Ectodermal cell (in vitro differentiated cells): ENCODE measurements around the gene TSHZ3.

Experiments used
- H3K27ac ChIP-seq: 2 replicates; pipeline ENCODE4 v1.7.0; 2013; ENCODE audit warnings: mild to moderate bottlenecking, low read depth, low read length; ENCODE audit not compliant: insufficient read depth, poor library complexity, severe bottlenecking
- H3K27me3 ChIP-seq: 2 replicates; pipeline ENCODE4 v1.7.0; 2013; ENCODE audit warnings: mild to moderate bottlenecking, low read length; ENCODE audit not compliant: insufficient read depth, control insufficient read depth, poor library complexity, severe bottlenecking
- H3K36me3 ChIP-seq: one replicate; pipeline ENCODE4 v1.7.0; 2013; ENCODE audit warnings: low read length; ENCODE audit not compliant: control insufficient read depth, insufficient read depth
- H3K4me1 ChIP-seq: one replicate; pipeline ENCODE4 v1.7.0; 2013; ENCODE audit warnings: low read length; ENCODE audit not compliant: control insufficient read depth, insufficient read depth
- H3K4me3 ChIP-seq: 2 replicates; pipeline ENCODE4 v1.7.0; 2013; ENCODE audit warnings: low read depth, low read length, control low read depth; ENCODE audit not compliant: insufficient read depth
- H3K9me3 ChIP-seq: 2 replicates; pipeline ENCODE4 v1.7.0; 2013; ENCODE audit warnings: mild to moderate bottlenecking, low read length, moderate library complexity; ENCODE audit not compliant: control insufficient read depth
- WGBS, 2 experiments: methylation state at CpG; one replicate each; pipeline ENCODE4 v1.1.7; 2013; ENCODE audit warnings: missing lambda C conversion rate in 2 of 2; 5-methylcytosine and 5-hydroxymethylcytosine counted together

The TSHZ3 gene

DNA sequence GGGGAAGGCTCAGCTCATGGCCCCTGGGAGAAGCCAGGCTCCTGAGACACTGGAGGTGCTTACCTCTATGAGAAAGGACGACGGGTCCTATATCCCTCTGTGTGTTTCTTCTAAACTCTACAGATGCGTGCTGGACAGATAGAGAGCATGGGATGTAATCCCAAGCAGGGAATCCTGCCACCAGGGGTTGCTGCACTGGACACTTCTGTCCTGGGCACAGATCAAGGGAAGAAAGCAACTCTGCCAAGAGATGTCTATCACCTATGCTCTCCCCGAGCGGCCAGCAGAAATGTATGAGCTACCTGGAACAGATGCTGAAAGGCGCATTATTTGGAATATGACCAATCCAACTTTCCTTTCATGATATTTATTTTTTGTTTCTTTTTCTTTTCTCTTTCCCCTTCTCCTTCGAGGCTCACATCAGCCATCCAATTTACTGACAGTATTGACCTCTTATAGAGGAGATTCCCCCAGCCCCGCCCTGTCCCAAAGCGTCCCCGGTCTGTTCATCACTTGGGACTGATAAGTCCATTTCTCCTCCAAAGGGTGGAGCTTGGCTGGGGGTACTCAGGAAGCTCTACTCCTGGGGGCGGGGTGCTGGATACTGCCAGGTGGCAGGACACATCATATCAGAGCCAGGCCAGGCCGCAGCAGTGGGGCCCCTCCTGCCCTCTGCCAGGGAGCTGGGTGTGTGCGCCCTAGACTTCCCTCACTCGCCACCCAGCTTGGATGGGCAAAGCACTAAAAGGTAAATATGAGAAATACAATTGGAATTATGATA lies 34.2 kb downstream of the TSHZ3 start:
- Histone ChIP-seq H3K27me3 (no peaks in the 10 kb centered on the region), H3K27ac (no peak overlapping the region), H3K9me3 (no peaks in the 10 kb centered on the region), H3K4me3 (no peak overlapping the region), H3K4me1 (peaks cover 43% of the 10 kb centered on the region), H3K36me3 (no peaks in the 10 kb centered on the region)
- WGBS, 2 experiments, result 87% methylated on average over 14 of the region's 14 CpGs

DNA sequence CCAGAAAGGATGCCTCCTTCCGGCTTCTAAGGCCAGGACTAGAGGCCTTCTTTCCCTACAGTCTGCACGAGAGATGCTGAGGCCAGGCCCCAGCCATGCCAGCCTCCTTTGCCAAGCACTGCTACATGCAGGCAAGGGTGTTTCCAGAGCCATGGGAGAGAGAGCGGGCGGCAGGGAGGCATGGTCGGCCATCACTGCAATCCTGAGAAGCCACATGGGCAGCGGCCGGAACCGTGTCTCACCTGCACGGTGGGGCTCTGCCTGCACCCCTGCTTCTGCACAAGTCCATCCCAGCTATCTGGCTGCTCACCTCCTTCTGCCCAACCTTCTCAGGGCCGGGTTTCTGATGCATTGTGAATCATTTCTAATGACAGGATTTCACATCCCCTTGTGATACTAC lies 35.1 kb downstream of the TSHZ3 start:
- Histone ChIP-seq H3K36me3 (no peaks in the 10 kb centered on the region), H3K4me1 (peaks cover 34% of the 10 kb centered on the region), H3K4me3 (no peak overlapping the region), H3K9me3 (no peaks in the 10 kb centered on the region), H3K27ac (no peak overlapping the region), H3K27me3 (no peaks in the 10 kb centered on the region)
- WGBS, 2 experiments, result 94 to 96% methylated on average over 10 of the region's 10 CpGs

DNA sequence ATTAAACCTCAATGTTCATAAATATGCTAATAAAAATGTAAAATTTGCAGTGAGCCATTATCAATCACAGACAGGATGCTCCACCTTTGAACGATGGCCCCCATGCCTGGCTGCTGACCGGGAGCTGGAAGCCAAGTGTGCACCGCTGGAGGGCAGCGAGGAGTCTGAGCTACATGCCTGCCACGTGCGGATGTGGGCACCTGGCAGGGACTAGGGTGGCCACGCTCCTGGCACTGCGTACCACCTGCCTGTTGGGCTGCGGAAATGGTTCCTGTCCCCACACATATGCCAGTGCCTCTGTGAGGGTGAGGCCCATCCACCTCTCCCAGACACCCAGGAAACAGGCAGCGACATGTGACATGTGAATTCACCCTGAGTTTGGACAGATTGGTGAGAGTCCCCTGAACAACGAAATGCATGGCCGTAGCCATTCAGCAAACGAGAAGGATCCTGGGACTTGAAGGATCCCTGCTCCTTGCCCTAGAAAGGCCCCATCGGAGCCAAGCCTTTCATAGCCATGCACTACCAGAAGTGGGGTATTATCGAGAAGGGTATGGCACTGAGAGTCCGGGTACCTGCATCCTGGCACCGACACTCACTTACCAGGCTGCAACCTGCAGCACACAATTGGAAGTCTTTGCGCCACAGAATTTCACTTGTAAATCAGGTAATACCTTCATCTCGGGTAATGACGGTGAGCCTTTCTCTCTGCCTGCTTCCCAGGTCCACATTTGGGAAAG lies 35.8 kb downstream of the TSHZ3 start:
- WGBS, 2 experiments, result 95 to 97% methylated on average over 20 of the region's 20 CpGs
- Histone ChIP-seq H3K27ac (no peak overlapping the region), H3K4me3 (no peak overlapping the region), H3K27me3 (no peaks in the 10 kb centered on the region), H3K4me1 (peaks cover 33% of the 10 kb centered on the region), H3K36me3 (no peaks in the 10 kb centered on the region), H3K9me3 (no peaks in the 10 kb centered on the region)

- no peak overlapping the region for H3K4me3 ChIP-seq
- H3K27ac ChIP-seq, result no peak overlapping the region
- H3K36me3 ChIP-seq, result no peaks in the 10 kb centered on the region
- no peaks in the 10 kb centered on the region for H3K27me3 ChIP-seq
- no peaks in the 10 kb centered on the region for H3K9me3 ChIP-seq
- H3K4me1 ChIP-seq, result peaks cover 31% of the 10 kb centered on the region
- WGBS, 2 experiments, result 68 to 70% methylated on average over 9 to 10 of the region's 10 CpGs
Observed at GRCh38 chr19:31312677-31313244, 36.5 kb downstream of the TSHZ3 start.

GRCh38 chr19:31312009-31312676 lies 37.1 kb downstream of the TSHZ3 start:
- 93% methylated on average over 7 of the region's 7 CpGs for WGBS, 2 experiments
- Histone ChIP-seq H3K36me3 (no peaks in the 10 kb centered on the region), H3K27me3 (no peaks in the 10 kb centered on the region), H3K27ac (no peak overlapping the region), H3K4me3 (no peak overlapping the region), H3K4me1 (peaks cover 25% of the 10 kb centered on the region), H3K9me3 (no peaks in the 10 kb centered on the region)

GRCh38 chr19:31310432-31311133 lies 38.7 kb downstream of the TSHZ3 start:
- Histone ChIP-seq H3K27me3 (no peaks in the 10 kb centered on the region), H3K36me3 (no peaks in the 10 kb centered on the region), H3K4me1 (peaks cover 10% of the 10 kb centered on the region), H3K27ac (no peak overlapping the region), H3K4me3 (no peak overlapping the region), H3K9me3 (no peaks in the 10 kb centered on the region)
- 82 to 88% methylated on average over 4 of the region's 4 CpGs for WGBS, 2 experiments

GRCh38 chr19:31308781-31309180 lies 40.5 kb downstream of the TSHZ3 start:
- H3K27ac ChIP-seq, result no peak overlapping the region
- WGBS, 2 experiments, result 95% methylated on average over 13 of the region's 13 CpGs
- H3K4me3 ChIP-seq, result no peak overlapping the region
- no peaks in the 10 kb centered on the region for H3K27me3 ChIP-seq
- no peaks in the 10 kb centered on the region for H3K4me1 ChIP-seq
- no peaks in the 10 kb centered on the region for H3K9me3 ChIP-seq
- no peaks in the 10 kb centered on the region for H3K36me3 ChIP-seq

DNA sequence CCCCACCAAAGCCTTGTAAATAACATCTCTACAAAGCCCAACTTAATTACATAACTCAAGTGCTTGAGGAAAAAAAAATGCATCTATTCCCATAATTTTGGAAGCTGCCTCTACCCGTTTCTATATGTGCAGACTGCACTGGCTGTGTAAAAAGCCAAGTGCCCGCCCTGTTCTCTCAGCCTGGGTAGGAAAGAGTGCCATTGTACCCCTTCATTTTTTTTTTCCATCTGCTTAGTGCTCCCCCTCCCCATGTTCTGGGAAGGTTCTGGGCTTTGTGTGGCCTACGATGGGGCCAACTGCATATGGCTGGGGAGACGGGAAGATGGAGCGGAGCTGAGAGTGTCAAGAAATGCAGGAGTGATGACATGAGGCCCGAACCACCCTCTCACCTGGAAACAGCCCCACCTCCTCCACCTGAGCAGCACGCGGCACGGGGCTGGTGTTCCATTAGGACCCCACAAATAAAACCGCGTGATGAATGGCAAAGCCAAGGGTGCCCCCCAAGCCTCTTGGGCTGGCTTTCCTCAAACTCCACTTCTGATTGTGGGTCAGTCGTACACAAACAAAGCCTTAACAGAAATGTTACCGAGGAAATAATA lies 42.1 kb downstream of the TSHZ3 start:
- no peak overlapping the region for H3K4me3 ChIP-seq
- H3K36me3 ChIP-seq, result no peaks in the 10 kb centered on the region
- no peaks in the 10 kb centered on the region for H3K27me3 ChIP-seq
- no peaks in the 10 kb centered on the region for H3K9me3 ChIP-seq
- H3K4me1 ChIP-seq, result no peaks in the 10 kb centered on the region
- WGBS, 2 experiments, result 92 to 94% methylated on average over 13 of the region's 13 CpGs
- no peak overlapping the region for H3K27ac ChIP-seq

DNA sequence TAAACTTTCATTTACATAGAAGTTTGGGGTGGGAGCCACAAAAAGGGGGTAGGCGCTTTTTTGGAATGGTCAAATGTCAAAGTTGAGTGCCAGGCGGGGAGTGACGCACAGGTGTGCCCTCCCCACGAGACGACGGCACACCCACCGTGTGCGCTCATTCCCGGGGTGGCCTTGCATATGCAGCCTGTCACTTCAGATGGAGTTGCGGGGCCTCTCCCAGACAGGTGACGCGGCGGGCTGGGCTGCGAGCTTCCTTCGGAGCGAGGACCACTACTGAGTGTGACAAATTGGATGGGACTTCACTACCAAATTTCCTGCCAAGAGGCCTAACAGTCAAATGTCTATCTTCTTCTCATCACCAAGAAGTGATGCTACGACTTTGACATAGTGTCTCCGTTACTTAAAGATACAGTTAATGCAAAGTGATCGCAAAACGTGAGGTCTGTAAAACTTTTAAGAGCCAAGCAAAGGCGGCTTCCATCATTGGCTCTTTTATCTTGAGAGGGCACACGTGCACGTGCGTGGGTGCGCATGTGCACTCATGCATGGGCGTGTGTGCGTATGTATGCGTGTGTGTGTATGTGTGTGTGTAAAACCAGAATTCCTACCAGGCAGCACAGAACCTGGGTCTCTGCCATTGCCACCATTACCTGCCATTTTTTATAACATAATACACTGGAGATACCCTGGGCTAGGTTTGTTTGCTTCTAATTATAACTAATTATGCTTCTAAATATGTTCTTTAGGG lies 43.1 kb downstream of the TSHZ3 start:
- Histone ChIP-seq H3K27me3 (no peaks in the 10 kb centered on the region), H3K4me3 (no peak overlapping the region), H3K36me3 (no peaks in the 10 kb centered on the region), H3K4me1 (no peaks in the 10 kb centered on the region), H3K27ac (no peak overlapping the region), H3K9me3 (no peaks in the 10 kb centered on the region)
- 95% methylated on average over 28 of the region's 28 CpGs for WGBS, 2 experiments
